OCI-LY3 (cell line): ENCODE data around the gene TPI1.

ENCODE experiments used
- EZH2phosphoT487 ChIP-seq: fragments of 200-600 bp; shearing (Covaris generic); IDR thresholded peaks from 2 replicates; pipeline ENCODE4 v1.6.1; 2018; ENCODE audit warnings: antibody characterized with exemption, mixed run types, low read depth
- TF ChIP-seq, protein P1 (sequence below): fragments of 200-600, 300-600 bp; sonication (generic); IDR thresholded peaks from 2 replicates; pipeline ENCODE4 v1.5.1; 2014; ENCODE audit warnings: antibody characterized with exemption, low read length, low read depth

DNA sequence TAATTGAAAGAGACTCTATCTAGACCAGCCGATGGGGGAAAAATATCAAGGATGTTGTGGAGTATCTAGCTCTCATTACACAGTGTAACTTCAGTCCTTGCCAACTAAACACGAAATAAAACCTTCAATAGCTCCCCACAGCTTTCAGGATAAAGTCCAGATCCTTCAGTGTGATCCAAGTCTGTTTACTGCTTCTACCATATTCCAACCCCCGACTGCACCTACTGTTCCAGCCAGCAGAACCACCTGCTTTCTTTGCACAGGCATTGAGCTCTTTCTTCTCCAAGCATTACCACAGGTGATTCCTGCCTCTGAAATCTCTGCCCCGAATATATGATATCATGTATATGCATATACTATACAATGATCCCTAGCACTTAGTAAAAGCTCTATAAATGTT is 35.1 kb downstream of the TPI1 start:
- TF ChIP-seq, protein P1, sequence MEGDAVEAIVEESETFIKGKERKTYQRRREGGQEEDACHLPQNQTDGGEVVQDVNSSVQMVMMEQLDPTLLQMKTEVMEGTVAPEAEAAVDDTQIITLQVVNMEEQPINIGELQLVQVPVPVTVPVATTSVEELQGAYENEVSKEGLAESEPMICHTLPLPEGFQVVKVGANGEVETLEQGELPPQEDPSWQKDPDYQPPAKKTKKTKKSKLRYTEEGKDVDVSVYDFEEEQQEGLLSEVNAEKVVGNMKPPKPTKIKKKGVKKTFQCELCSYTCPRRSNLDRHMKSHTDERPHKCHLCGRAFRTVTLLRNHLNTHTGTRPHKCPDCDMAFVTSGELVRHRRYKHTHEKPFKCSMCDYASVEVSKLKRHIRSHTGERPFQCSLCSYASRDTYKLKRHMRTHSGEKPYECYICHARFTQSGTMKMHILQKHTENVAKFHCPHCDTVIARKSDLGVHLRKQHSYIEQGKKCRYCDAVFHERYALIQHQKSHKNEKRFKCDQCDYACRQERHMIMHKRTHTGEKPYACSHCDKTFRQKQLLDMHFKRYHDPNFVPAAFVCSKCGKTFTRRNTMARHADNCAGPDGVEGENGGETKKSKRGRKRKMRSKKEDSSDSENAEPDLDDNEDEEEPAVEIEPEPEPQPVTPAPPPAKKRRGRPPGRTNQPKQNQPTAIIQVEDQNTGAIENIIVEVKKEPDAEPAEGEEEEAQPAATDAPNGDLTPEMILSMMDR, result no peak
- TF ChIP-seq EZH2phosphoT487, result no peak
